Measurements from ENCODE around the gene FHAD1.
A peak's percentile ranks its signal among the peaks of the same experiment; 100 is the strongest.

The FHAD1 gene

DNA sequence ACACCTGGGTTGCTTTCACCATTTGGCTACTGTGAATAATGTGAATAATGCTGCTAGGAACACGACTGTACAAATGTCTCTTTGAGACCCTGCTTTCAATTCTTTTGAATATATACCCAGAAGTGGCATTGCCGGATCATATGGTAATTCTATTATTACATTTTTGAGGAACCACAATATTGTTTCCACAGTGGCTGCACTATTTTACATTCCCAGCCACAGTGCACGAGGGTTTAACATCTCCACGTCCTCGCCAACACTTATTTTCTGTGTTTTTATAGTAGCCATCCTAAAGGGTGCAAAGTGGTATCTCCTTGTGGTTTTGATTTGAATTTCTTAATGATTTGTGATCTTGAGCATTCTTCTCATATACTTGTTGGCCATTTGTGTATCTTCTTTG lies 15.7 kb downstream of the FHAD1 start:
- Mint-ChIP-seq H3K9me3 (no peaks in the 10 kb centered on the region), H3K27me3 (no peaks in the 10 kb centered on the region)
- intact Hi-C loops (cut with micrococcal nuclease) = loop anchor here (5.0 kb wide), 1 partner anchor 40 kb away; no protein-coding TSS in a partner anchor

DNA sequence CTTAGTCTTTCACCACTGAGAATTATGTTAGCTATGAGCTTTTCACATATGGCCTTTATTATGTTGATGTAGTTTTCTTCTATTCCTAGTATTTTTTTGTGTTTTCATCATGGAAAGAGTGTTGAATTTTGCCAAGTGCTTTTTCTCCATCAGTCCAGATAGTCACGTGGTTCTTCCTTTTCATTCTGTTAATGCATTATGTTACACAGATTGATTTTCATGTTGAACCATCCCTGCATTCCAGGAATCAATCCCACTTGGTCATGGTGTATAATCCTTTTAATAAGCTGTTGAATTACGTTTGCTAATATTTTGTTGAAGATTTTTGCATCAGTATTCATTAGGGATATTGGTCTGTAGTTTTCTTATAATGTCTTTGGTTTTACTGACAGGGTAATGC lies 17.7 kb downstream of the FHAD1 start:
- intact Hi-C loops (cut with micrococcal nuclease) = loop anchor here (5.0 kb wide), 1 partner anchor 42 kb away; no protein-coding TSS in a partner anchor
- Mint-ChIP-seq H3K27me3 (no peaks in the 10 kb centered on the region), H3K36me3 (ENCODE audit: low read depth) (no peaks in the 10 kb centered on the region), H3K27ac (peak overlapping the region; percentile 39), H3K9me3 (no peaks in the 10 kb centered on the region), H3K4me1 (ENCODE audit: low read depth) (peaks cover 63% of the 10 kb centered on the region), H3K4me3 (no peak overlapping the region)

More for the DNA sequence above, 15.7 kb downstream of the FHAD1 start:
- Mint-ChIP-seq H3K4me1 (ENCODE audit: low read depth) (peaks cover 76% of the 10 kb centered on the region), H3K27ac (peak overlapping the region; percentile 96), H3K36me3 (ENCODE audit: low read depth) (no peaks in the 10 kb centered on the region), H3K4me3 (no peak overlapping the region)

DNA sequence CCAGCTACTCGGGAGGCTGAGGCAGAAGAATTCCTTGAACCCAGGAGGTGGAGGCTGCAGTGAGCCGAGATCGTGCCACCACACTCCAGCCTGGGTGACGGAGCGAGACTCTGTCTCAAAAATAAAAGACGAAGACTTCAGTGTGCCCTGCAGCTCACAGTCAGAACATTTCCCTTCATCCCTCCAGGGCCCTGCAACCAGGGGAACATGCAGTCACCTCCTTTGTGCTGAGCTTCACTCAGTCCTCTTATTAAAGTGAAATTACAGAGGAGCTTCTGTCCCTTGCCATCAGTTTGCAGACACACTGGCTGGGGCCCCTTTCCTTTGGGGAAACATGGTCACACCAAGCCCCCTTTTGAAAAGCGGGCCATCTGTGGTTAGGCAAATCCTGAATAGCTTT lies 24.2 kb downstream of the FHAD1 start:
- Mint-ChIP-seq H3K4me3 (no peak overlapping the region), H3K27ac (no peak overlapping the region), H3K4me1 (ENCODE audit: low read depth) (peaks cover 38% of the 10 kb centered on the region), H3K9me3 (no peaks in the 10 kb centered on the region), H3K27me3 (no peaks in the 10 kb centered on the region), H3K36me3 (ENCODE audit: low read depth) (no peaks in the 10 kb centered on the region)
- intact Hi-C loops (cut with micrococcal nuclease) = loop anchor here (5.0 kb wide), 1 partner anchor 54 kb away; no protein-coding TSS in a partner anchor

DNA sequence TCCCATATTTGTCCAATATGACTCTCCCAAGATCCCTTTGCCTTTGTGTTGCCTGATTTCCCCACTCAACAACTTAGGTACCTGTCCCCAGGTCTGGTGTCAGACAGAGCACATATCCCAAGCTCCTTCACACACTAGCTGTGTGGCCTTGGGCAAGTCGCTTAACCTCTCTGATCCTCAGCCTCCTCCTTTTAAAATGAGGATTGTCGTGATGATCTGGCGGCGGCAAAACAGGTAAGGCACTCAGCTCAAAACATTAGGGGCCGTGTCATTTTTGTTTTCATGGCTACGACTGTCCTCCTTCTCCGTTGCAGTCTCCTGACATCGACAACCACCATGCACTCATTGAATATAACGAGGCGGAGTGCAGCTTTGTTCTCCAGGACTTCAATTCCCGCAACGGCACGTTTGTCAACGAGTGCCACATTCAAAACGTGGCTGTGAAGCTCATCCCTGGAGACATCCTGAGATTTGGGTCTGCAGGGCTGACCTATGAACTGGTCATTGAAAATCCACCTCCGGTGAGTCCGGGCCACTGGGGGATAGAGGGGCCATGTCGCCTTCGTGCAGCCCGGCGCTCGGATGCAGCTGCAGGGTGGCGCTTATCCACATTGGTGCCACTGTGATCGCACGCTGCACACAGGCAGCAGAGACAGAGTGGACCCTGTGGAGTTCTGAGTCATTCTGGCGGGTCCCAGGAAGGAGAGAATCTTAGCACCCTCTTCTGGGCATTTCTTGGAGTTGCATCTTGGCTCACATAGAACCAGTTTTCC lies 25.2 kb downstream of the FHAD1 start:
- intact Hi-C loops (cut with micrococcal nuclease) = loop anchor here (1.0 to 5.0 kb wide), 3 partner anchors 55 to 144 kb away; partner anchors contain the start of gene TMEM51
- Mint-ChIP-seq H3K36me3 (ENCODE audit: low read depth) (no peaks in the 10 kb centered on the region), H3K4me1 (ENCODE audit: low read depth) (peaks cover 43% of the 10 kb centered on the region), H3K27me3 (no peaks in the 10 kb centered on the region), H3K27ac (peak overlapping the region; percentile 22), H3K9me3 (no peaks in the 10 kb centered on the region), H3K4me3 (peak overlapping the region; percentile 32)

DNA sequence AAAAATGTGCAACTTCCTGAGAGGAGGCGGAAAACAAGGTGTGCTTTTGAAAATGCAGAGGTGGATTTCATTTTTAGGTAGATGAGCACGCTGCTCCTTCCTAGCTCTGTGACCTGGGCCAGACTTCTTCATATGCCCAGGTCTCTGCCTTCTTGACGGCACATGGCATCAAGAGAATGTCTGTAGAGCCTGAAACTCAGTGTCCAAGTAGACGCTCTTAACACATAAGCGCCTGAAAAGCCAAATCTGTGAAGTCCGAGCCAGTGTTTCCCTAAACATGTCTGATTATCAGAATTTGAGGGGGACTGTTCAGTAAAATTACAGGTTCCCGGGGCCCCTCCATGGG lies 25.7 kb downstream of the FHAD1 start:
- Mint-ChIP-seq H3K4me1 (ENCODE audit: low read depth) (peaks cover 49% of the 10 kb centered on the region), H3K36me3 (ENCODE audit: low read depth) (no peaks in the 10 kb centered on the region), H3K27ac (no peak overlapping the region), H3K4me3 (no peak overlapping the region), H3K27me3 (no peaks in the 10 kb centered on the region), H3K9me3 (no peaks in the 10 kb centered on the region)
- intact Hi-C loops (cut with micrococcal nuclease) = loop anchor here (1.0 to 5.0 kb wide), 3 partner anchors 55 to 144 kb away; partner anchors contain the start of gene TMEM51

DNA sequence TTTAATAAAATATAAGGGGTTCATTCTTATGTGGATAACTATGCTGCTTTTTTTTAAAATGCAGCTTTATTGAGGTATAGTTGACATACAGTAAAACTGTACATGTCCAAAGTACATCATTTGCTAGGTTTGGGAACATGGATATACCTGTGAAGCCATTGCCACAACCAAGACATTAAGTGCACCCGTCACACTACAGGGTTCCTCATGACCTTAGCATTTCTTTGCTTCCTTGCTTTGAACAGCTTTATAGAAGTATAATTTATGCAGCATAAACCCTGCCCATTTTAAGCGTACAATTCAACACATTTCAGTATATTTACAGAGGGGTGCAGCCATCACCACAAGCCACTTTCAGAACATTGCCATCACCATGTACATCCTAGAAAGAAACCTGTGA lies 26.3 kb downstream of the FHAD1 start:
- Mint-ChIP-seq H3K4me1 (ENCODE audit: low read depth) (peaks cover 52% of the 10 kb centered on the region), H3K9me3 (no peaks in the 10 kb centered on the region), H3K36me3 (ENCODE audit: low read depth) (no peaks in the 10 kb centered on the region), H3K27ac (no peak overlapping the region), H3K4me3 (no peak overlapping the region), H3K27me3 (no peaks in the 10 kb centered on the region)
- intact Hi-C loops (cut with micrococcal nuclease) = loop anchor here (2.0 to 5.0 kb wide), 2 partner anchors 56 to 120 kb away; partner anchors contain the start of gene TMEM51

DNA sequence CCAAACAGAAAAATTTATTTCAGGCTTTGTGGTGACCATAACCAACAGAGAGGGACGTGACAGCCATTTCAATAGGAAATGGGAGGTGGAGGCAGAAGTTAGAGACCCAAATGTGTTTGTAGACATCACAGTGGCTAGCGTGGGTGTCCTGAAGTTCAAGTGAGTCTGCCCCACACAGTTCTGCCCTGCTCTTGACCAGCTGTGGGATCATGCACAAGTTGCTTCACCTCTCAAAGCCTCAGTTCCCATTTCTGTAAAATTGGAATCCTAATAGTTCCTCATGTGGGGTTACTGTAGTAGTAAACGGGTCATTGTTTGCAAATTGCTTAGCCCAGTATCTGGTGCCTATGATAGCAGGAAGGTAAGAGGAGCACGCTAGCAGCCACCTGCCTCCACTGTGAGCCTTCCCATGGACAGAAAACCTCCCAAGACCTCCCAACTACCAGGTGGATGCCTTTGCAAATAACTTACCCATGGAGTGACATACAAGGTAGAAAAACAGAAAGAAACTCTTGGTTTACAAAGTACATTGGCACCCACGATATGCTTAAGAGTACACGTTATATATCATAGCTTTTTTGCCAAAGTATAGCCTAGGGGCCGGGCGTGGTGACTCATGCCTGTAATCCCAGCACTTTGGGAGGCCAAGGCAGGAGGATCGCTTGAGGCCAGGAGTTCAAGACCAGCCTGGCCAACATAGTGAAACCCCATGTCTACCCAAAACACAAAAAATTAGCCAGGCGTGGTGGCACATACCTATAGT lies 29.1 kb downstream of the FHAD1 start:
- no peaks in the 10 kb centered on the region for H3K36me3 Mint-ChIP-seq (ENCODE audit: low read depth)
- intact Hi-C loops (cut with micrococcal nuclease) = no loop called here
- H3K27ac Mint-ChIP-seq = peak overlapping the region; percentile 83
- H3K9me3 Mint-ChIP-seq = no peaks in the 10 kb centered on the region
- H3K4me1 Mint-ChIP-seq (ENCODE audit: low read depth) = peaks cover 56% of the 10 kb centered on the region
- H3K4me3 Mint-ChIP-seq = no peak overlapping the region
- peaks cover 3% of the 10 kb centered on the region for H3K27me3 Mint-ChIP-seq

DNA sequence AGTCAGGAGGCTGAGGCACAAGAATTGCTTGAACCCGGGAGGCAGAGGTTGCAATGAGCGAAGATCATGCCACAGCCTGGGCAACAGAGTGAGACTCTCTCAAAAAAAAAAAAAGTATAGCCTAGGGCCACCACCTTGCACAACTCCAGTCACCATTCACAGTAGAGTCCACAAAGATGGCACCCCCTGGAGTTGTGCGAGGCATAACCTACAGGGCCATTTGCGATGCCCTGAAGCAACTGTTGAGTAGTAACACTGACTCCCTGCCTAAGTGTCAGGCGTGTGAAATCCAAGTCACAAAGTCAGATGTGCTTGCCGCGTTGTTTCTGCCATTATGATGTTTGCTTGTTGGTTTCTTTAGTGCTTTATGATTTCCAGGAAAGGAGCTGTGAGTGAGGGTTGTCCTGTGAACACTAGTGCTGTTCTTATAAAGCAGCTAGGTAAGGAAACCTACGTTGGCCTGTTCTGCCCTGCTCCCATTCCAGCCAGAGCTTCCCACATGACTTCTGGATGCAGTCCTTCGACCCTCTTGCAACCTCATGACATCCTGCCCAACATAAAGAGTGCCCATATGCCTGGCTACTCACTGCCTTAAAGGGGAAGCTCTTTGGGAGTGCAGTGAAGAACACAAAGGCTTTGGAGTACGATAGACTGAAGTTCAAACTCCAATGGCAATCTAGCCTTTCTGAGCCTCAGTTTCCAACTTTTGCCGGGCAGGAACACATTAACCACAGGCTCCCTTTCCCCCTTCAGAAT lies 29.8 kb downstream of the FHAD1 start:
- intact Hi-C loops (cut with micrococcal nuclease) = no loop called here

DNA sequence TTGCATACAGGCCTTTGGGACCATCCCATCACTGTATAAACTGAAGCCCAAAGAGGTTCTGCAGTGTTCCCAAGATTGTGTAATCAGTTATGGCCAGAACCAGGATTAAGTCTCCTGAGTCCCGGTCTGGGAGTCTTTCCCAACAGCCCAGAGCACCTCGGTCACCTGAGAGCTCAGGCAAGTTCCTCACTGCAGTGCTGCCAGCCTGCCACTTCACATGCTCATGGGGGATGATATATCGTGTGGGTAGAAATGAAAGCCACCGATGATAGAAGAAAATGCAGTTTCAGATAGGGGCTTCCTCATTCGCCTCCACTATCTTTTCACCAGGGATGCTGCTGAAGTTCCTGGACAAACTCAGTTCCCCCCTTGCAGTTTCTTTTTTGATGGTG lies 30.4 kb downstream of the FHAD1 start:
- peaks cover 3% of the 10 kb centered on the region for H3K27me3 Mint-ChIP-seq
- intact Hi-C loops (cut with micrococcal nuclease) = no loop called here
- H3K36me3 Mint-ChIP-seq (ENCODE audit: low read depth) = no peaks in the 10 kb centered on the region

More for the DNA sequence above, 29.8 kb downstream of the FHAD1 start:
- H3K27me3 Mint-ChIP-seq = peaks cover 3% of the 10 kb centered on the region
- peak overlapping the region; percentile 83 for H3K27ac Mint-ChIP-seq
- H3K36me3 Mint-ChIP-seq (ENCODE audit: low read depth) = no peaks in the 10 kb centered on the region
- H3K9me3 Mint-ChIP-seq = no peaks in the 10 kb centered on the region
- H3K4me1 Mint-ChIP-seq (ENCODE audit: low read depth) = peaks cover 56% of the 10 kb centered on the region
- H3K4me3 Mint-ChIP-seq = no peak overlapping the region

DNA sequence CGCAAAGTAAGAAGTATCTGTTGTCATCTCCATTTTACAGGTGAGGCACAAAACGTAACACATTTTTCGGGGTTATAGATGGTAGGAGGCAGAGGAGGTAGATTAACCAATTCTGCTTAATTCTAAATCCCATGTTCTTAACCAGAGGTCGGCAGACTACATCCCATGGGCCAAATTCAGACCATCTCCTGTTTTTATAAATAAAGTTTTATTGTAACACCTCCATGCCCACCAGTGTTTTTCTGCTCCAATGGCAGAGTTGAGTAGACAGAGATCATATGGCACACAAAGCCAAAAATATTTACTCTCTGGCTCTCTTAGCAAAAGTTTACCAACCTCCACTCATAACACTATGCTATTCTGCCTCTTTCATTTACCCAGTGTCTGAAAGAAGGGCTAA lies 30.9 kb downstream of the FHAD1 start:
- peaks cover 47% of the 10 kb centered on the region for H3K4me1 Mint-ChIP-seq (ENCODE audit: low read depth)
- peaks cover 4% of the 10 kb centered on the region for H3K27me3 Mint-ChIP-seq
- no peak overlapping the region for H3K27ac Mint-ChIP-seq
- H3K9me3 Mint-ChIP-seq = no peaks in the 10 kb centered on the region
- no peak overlapping the region for H3K4me3 Mint-ChIP-seq
- H3K36me3 Mint-ChIP-seq (ENCODE audit: low read depth) = no peaks in the 10 kb centered on the region
- intact Hi-C loops (cut with micrococcal nuclease) = no loop called here

More for the DNA sequence above, 30.4 kb downstream of the FHAD1 start:
- Mint-ChIP-seq H3K27ac (peak overlapping the region; percentile 83), H3K9me3 (no peaks in the 10 kb centered on the region), H3K4me3 (no peak overlapping the region), H3K4me1 (ENCODE audit: low read depth) (peaks cover 51% of the 10 kb centered on the region)

DNA sequence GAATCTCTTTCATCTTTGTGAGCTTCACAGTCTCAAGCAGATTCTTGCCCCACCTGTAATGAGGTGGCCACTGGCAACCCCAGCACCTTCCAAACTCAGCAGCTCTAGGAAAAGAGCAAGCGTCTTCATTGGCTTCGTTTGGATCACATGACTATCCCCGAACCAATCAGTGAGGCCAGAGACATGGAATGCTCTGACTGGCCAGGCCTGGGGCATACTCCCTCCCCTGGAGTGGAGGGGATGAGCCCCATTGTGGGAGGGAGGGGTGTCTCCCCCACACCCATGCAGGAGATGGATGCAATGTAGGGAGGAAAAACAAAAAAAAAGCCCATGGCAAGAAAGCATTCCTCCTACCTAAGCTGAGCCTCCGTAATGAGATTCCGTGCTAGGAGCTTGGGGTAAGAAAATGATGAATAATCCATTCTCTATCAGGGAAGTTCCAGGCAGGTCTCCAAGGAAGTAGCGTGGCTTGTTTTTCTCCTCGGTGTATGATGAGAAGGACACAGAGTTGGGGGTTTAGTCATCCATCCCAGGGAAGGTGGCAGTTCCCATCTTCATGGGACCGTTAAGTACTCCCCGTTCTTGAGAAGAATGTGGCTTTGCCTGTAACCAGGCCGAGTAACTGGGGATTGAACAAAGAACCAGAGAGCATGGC lies 32.7 kb downstream of the FHAD1 start:
- Mint-ChIP-seq H3K27ac (no peak overlapping the region), H3K36me3 (ENCODE audit: low read depth) (no peaks in the 10 kb centered on the region), H3K4me3 (no peak overlapping the region), H3K9me3 (no peaks in the 10 kb centered on the region), H3K4me1 (ENCODE audit: low read depth) (peaks cover 46% of the 10 kb centered on the region), H3K27me3 (peaks cover 5% of the 10 kb centered on the region)
- intact Hi-C loops (cut with micrococcal nuclease) = no loop called here

DNA sequence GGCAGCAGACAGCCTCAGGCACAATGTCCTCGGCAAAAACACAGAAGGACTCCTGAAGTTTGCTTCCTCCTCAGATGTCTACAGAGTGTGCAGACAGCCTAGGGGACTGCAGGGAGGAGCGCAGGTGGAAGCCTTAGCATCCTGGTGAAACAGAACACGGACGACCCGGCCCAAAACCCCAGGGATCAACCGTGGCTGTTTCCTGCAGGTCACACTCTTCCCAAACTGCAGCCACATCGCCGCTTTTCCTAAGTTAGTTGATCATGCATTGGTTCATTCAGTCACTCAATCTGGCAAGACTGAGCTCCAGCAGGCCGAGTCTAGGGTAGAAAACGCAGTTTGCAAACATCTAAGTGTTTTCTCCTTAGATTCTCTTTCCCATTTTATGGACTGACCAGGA lies 33.4 kb downstream of the FHAD1 start:
- Mint-ChIP-seq H3K27ac (no peak overlapping the region), H3K4me3 (no peak overlapping the region), H3K36me3 (ENCODE audit: low read depth) (no peaks in the 10 kb centered on the region), H3K4me1 (ENCODE audit: low read depth) (peaks cover 43% of the 10 kb centered on the region), H3K9me3 (peaks cover under 1% of the 10 kb centered on the region), H3K27me3 (peaks cover 5% of the 10 kb centered on the region)
- intact Hi-C loops (cut with micrococcal nuclease) = no loop called here

DNA sequence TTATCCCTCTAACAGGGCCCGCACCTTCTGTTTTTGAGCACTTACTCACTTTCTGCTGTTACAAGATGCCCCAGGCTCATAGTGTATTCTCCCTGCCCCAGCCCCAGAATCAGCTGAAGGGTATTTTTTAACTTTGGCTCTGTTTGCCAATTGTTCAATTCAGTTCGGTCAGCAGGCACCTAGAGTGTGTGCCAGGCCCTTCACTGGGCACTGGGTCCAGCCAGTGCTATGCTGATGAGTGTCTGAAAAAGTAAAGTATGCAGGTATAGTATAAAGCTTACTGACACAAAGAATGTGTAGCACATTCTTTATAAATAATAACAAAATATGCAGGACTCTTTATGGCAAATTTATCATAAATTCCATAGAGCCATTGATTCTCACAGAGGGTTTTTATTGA lies 35.0 kb downstream of the FHAD1 start:
- H3K4me1 Mint-ChIP-seq (ENCODE audit: low read depth) = peaks cover 27% of the 10 kb centered on the region
- peaks cover 17% of the 10 kb centered on the region for H3K9me3 Mint-ChIP-seq
- intact Hi-C loops (cut with micrococcal nuclease) = no loop called here
- H3K27ac Mint-ChIP-seq = no peak overlapping the region
- H3K4me3 Mint-ChIP-seq = no peak overlapping the region
- peaks cover 5% of the 10 kb centered on the region for H3K27me3 Mint-ChIP-seq
- peaks cover 6% of the 10 kb centered on the region for H3K36me3 Mint-ChIP-seq (ENCODE audit: low read depth)

All from dendritic cell treated with granulocyte-macrophage colony-stimulating factor and Interleukin-4, amounts not matched to agents 40 ng/mL and 50 ng/mL, for 4 days (primary cell).